ENCODE measurements around the gene ASAP3. TPM values are rescaled to one million over a fixed set of nuclear protein-coding genes. Genes with fewer than 3 reads are reported as not detected.

Gene ASAP3
- total and polyA plus RNA-seq, 2 of the 4 experiments (the other 2 are of a cell fraction), result 18.6 to 18.8 TPM

DNA sequence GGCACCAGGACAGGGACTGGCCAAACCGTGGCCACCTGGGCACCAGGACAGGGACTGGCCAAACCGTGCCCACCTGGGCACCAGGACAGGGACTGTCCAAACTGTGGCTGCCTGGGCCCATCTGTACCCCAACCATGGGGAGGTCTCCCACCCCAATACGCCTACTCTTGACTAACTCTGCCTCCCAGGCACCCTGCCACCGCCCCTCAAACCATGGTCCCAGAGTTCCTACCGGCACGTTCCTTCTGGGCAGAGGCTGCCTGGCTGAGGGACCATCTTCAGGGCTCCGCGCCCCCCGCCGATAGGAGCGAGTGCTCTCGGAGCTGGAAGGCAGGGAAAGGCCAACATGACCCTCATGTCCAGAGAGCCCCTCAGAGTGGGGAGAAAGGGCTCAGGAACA lies 53.2 kb downstream of the ASAP3 start:
- Histone ChIP-seq H3K9me3 (ENCODE audit: control insufficient read depth, insufficient read depth, low read length) (no peaks in the 10 kb centered on the region), H3K36me3 (ENCODE audit: control insufficient read depth, insufficient read depth, low read length) (peaks cover 49% of the 10 kb centered on the region), H2BK5ac (ENCODE audit: low read depth, low read length, poor library complexity, severe bottlenecking) (no peak overlapping the region), H3K27me3 (ENCODE audit: control insufficient read depth, insufficient read depth, low read length) (no peaks in the 10 kb centered on the region), H3K56ac (ENCODE audit: extremely low read depth, insufficient read depth, low read length) (no peak overlapping the region), H4K91ac (ENCODE audit: insufficient read depth, low read depth, low read length) (no peak overlapping the region), H3K9me1 (ENCODE audit: insufficient read depth, low read length) (peaks cover 3% of the 10 kb centered on the region), H3K4me2 (ENCODE audit: low read depth, low read length) (no peak overlapping the region), H2BK15ac (ENCODE audit: low read depth, low read length) (no peak overlapping the region), H4K20me1 (ENCODE audit: insufficient read depth, low read length) (no peaks in the 10 kb centered on the region), H3K14ac (replicated peaks; ENCODE audit: low read depth, low read length) (no peak overlapping the region), H3K4me1 (ENCODE audit: control insufficient read depth, insufficient read depth, low read length) (no peaks in the 10 kb centered on the region), H3K9ac (ENCODE audit: low read depth, low read length) (no peak overlapping the region), H3K79me1 (ENCODE audit: low read depth in 1 of 2, low read length in 2 of 2) (no peaks in the 10 kb centered on the region), H3K23ac (ENCODE audit: low read depth, low read length) (no peak overlapping the region), H2AK5ac (ENCODE audit: low read depth, low read length) (no peak overlapping the region), H2BK120ac (ENCODE audit: low read depth, low read length) (no peak overlapping the region), H2AFZ (replicated peaks; ENCODE audit: low read length, poor library complexity) (no peak overlapping the region), H2BK20ac (ENCODE audit: low read depth, low read length) (no peak overlapping the region), H2AK9ac (replicated peaks; ENCODE audit: low read depth, low read length, poor library complexity) (no peak overlapping the region), H3K27ac (ENCODE audit: insufficient read depth, low read length) (no peak overlapping the region), H3K4ac (ENCODE audit: low read depth, low read length) (no peak overlapping the region), H4K8ac (ENCODE audit: low read depth in 2 of 2, low read length in 2 of 2) (no peak overlapping the region), H3K4me3 (ENCODE audit: insufficient read depth, low read depth, low read length) (no peak overlapping the region), H3K18ac (ENCODE audit: low read depth, low read length) (no peak overlapping the region), H4K5ac (ENCODE audit: low read depth, low read length) (no peak overlapping the region)
- in situ Hi-C loops (cut with MboI; ENCODE audit: low sequenced_read_pairs), result no loop called here
- TF ChIP-seq SMC3 (IDR thresholded peaks at IDR 0.05; ENCODE audit: low read depth, low read length), result no peak
- TF ChIP-seq, protein P1, sequence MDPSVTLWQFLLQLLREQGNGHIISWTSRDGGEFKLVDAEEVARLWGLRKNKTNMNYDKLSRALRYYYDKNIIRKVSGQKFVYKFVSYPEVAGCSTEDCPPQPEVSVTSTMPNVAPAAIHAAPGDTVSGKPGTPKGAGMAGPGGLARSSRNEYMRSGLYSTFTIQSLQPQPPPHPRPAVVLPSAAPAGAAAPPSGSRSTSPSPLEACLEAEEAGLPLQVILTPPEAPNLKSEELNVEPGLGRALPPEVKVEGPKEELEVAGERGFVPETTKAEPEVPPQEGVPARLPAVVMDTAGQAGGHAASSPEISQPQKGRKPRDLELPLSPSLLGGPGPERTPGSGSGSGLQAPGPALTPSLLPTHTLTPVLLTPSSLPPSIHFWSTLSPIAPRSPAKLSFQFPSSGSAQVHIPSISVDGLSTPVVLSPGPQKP (IDR thresholded peaks at IDR 0.05; ENCODE audit: borderline replicate concordance, low read depth, low read length), result no peak
- no peak for TF ChIP-seq CEBPB (IDR thresholded peaks at IDR 0.05; ENCODE audit: low read depth, low read length)
- TF ChIP-seq, protein P2, sequence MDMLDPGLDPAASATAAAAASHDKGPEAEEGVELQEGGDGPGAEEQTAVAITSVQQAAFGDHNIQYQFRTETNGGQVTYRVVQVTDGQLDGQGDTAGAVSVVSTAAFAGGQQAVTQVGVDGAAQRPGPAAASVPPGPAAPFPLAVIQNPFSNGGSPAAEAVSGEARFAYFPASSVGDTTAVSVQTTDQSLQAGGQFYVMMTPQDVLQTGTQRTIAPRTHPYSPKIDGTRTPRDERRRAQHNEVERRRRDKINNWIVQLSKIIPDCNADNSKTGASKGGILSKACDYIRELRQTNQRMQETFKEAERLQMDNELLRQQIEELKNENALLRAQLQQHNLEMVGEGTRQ (IDR thresholded peaks at IDR 0.05; ENCODE audit: low read depth, low read length), result no peak
- no peak for TF ChIP-seq CHD1 (IDR thresholded peaks at IDR 0.05; ENCODE audit: low read depth, low read length)
- TF ChIP-seq RAD21 (IDR thresholded peaks at IDR 0.05; ENCODE audit: low read length), result no peak
- no peak for TF ChIP-seq POLR2A (IDR thresholded peaks at IDR 0.05; ENCODE audit: low read depth, low read length)
- no peak for TF ChIP-seq FOS (IDR thresholded peaks at IDR 0.05; ENCODE audit: low read depth, low read length)
- TF ChIP-seq, protein P3, sequence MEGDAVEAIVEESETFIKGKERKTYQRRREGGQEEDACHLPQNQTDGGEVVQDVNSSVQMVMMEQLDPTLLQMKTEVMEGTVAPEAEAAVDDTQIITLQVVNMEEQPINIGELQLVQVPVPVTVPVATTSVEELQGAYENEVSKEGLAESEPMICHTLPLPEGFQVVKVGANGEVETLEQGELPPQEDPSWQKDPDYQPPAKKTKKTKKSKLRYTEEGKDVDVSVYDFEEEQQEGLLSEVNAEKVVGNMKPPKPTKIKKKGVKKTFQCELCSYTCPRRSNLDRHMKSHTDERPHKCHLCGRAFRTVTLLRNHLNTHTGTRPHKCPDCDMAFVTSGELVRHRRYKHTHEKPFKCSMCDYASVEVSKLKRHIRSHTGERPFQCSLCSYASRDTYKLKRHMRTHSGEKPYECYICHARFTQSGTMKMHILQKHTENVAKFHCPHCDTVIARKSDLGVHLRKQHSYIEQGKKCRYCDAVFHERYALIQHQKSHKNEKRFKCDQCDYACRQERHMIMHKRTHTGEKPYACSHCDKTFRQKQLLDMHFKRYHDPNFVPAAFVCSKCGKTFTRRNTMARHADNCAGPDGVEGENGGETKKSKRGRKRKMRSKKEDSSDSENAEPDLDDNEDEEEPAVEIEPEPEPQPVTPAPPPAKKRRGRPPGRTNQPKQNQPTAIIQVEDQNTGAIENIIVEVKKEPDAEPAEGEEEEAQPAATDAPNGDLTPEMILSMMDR (conservative IDR thresholded peaks at IDR 0.05; ENCODE audit: low read depth, low read length), result no peak
- no peak for TF ChIP-seq MAFK (IDR thresholded peaks at IDR 0.05; ENCODE audit: low read depth, low read length)
- no peak for TF ChIP-seq MXI1 (IDR thresholded peaks at IDR 0.05; ENCODE audit: borderline replicate concordance, low read depth, low read length)
- TF ChIP-seq RCOR1 (IDR thresholded peaks at IDR 0.05; ENCODE audit: insufficient replicate concordance, low read length), result no peak
- TF ChIP-seq NFE2L2 (IDR thresholded peaks at IDR 0.05; ENCODE audit: low read depth, low read length), result no peak
- no peak for TF ChIP-seq RFX5 (IDR thresholded peaks at IDR 0.05; ENCODE audit: low read depth, low read length)
- TF ChIP-seq BHLHE40 (IDR thresholded peaks at IDR 0.05; ENCODE audit: low read depth, low read length), result no peak
- TF ChIP-seq MAZ (IDR thresholded peaks at IDR 0.05; ENCODE audit: borderline replicate concordance, low read depth, low read length), result no peak
- dilution Hi-C loops (cut with HindIII; ENCODE audit: low sequenced_read_pairs, unreplicated experiment), result no loop called here
- BruUV-seq (replicated peaks), result no TSS peak
- ATAC-seq (ENCODE audit: low read depth) (no peak), DNase-seq (no peak)
- CTCF ChIA-PET, result interaction anchor here (0.5 kb wide), 1 partner anchor 37 kb away, joined by 3 read pairs; no protein-coding TSS in a partner anchor
- POLR2A ChIA-PET (ENCODE audit: unreplicated experiment), result interaction anchor here (0.7 kb wide), 1 partner anchor 188 kb away, joined by 5 read pairs; no protein-coding TSS in a partner anchor
- WGBS, 2 experiments (ENCODE audit: extremely low coverage in 2 of 2, insufficient read length in 1 of 2), result no CpG with 5 or more reads among the region's 12 CpGs
- intact Hi-C loops (cut with micrococcal nuclease), result no loop called here
